ENCODE results near the gene AK5. TPM values are rescaled to one million over a fixed set of nuclear protein-coding genes. Genes with fewer than 3 reads are reported as not detected.

The AK5 gene
- total RNA-seq, 3 donors from 2014 or later (not counting 1 experiment from before 2014, with no cell fraction given) = 9.4 to 29.8 (median 11.4) TPM

- peaks cover 7% of the 10 kb centered on the region for H3K36me3 Mint-ChIP-seq
Measured at GRCh38 chr1:77446841-77447555, 165.2 kb downstream of the AK5 start.

DNA sequence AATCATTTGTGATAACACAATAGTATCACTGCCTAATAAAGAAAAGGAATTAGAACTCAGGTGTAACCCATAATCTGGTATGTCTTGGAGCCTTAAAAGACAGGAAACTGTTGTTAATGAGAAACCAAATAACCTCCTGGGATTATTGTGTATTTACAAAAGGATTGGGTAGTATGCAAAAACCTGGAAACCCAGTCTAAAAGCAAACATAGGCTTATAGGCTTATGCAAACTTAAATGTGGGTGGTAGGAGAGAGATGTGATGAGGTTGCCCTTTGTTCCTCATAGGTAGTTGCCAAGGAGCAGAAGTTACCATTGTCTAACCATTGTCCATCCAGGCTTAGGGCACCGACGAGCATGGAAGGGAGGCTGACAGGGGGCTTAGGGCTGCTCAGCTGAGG, 165.8 kb downstream of the AK5 start:
- peaks cover 7% of the 10 kb centered on the region for H3K36me3 Mint-ChIP-seq
- no peak overlapping the region for H3K27ac ChIP-seq (ENCODE audit: low read length)
- intact Hi-C loops (cut with micrococcal nuclease) = no loop called here

More at GRCh38 chr1:77446841-77447555, 165.2 kb downstream of the AK5 start:
- Histone ChIP-seq H3K4me3 (ENCODE audit: low read length) (no peak overlapping the region), H3K36me3 (ENCODE audit: control insufficient read depth, insufficient read depth, low read length) (no peaks in the 10 kb centered on the region), H3K27me3 (ENCODE audit: control insufficient read depth, insufficient read depth, low read length) (no peaks in the 10 kb centered on the region), H3K27ac (ENCODE audit: low read length) (no peak overlapping the region), H3K9me3 (ENCODE audit: control insufficient read depth, insufficient read depth, low read length) (no peaks in the 10 kb centered on the region), H3K4me1 (ENCODE audit: control insufficient read depth, insufficient read depth, low read length) (no peaks in the 10 kb centered on the region)
- intact Hi-C loops (cut with micrococcal nuclease) = no loop called here
- Mint-ChIP-seq H3K4me3 (no peak overlapping the region), H3K27me3 (ENCODE audit: low read depth in 2 of 2) (peaks cover 0 to 2% of the 10 kb centered on the region in 2 donors), H3K4me1 (no peaks in the 10 kb centered on the region), H3K27ac (no peak overlapping the region), H3K9me3 (no peaks in the 10 kb centered on the region)
- ATAC-seq = no peak
- no peak for TF ChIP-seq CTCF (IDR thresholded peaks at IDR 0.05)
- 92% methylated on average over 4 of the region's 4 CpGs for WGBS (ENCODE audit: insufficient coverage)
- no peak for DNase-seq

GRCh38 chr1:77459881-77460280, 178.1 kb downstream of the AK5 start:
- H3K9me3 ChIP-seq (ENCODE audit: control insufficient read depth, insufficient read depth, low read length) = no peaks in the 10 kb centered on the region
- no peak for TF ChIP-seq CTCF (IDR thresholded peaks at IDR 0.05)
- Mint-ChIP-seq H3K36me3 (no peaks in the 10 kb centered on the region), H3K27ac (no peak overlapping the region), H3K9me3 (peaks cover 0 to 2% of the 10 kb centered on the region in 2 donors), H3K27me3 (ENCODE audit: low read depth in 2 of 2) (peaks cover 0 to 2% of the 10 kb centered on the region in 2 donors), H3K4me1 (peaks cover 19 to 22% of the 10 kb centered on the region in 2 donors), H3K4me3 (no peak overlapping the region)
- no peaks in the 10 kb centered on the region for H3K4me1 ChIP-seq (ENCODE audit: control insufficient read depth, insufficient read depth, low read length)
- no peak overlapping the region for H3K27ac ChIP-seq (ENCODE audit: low read length)
- no peaks in the 10 kb centered on the region for H3K27me3 ChIP-seq (ENCODE audit: control insufficient read depth, insufficient read depth, low read length)
- no peak overlapping the region for H3K4me3 ChIP-seq (ENCODE audit: low read length)
- DNase-seq (no peak), ATAC-seq (no peak)
- no peaks in the 10 kb centered on the region for H3K36me3 ChIP-seq (ENCODE audit: control insufficient read depth, insufficient read depth, low read length)
- intact Hi-C loops (cut with micrococcal nuclease) = no loop called here

More for the DNA sequence above, 165.8 kb downstream of the AK5 start:
- no peak for TF ChIP-seq CTCF (IDR thresholded peaks at IDR 0.05)
- H3K4me1 Mint-ChIP-seq = no peaks in the 10 kb centered on the region
- 97% methylated on average over 2 of the region's 2 CpGs for WGBS (ENCODE audit: insufficient coverage)
- peaks cover 0 to 2% of the 10 kb centered on the region in 2 donors for H3K27me3 Mint-ChIP-seq (ENCODE audit: low read depth in 2 of 2)
- no peak overlapping the region for H3K27ac Mint-ChIP-seq
- H3K4me3 Mint-ChIP-seq = no peak overlapping the region
- H3K27me3 ChIP-seq (ENCODE audit: control insufficient read depth, insufficient read depth, low read length) = no peaks in the 10 kb centered on the region
- no peaks in the 10 kb centered on the region for H3K36me3 ChIP-seq (ENCODE audit: control insufficient read depth, insufficient read depth, low read length)
- no peak for ATAC-seq
- DNase-seq = no peak
- no peak overlapping the region for H3K4me3 ChIP-seq (ENCODE audit: low read length)
- no peaks in the 10 kb centered on the region for H3K9me3 ChIP-seq (ENCODE audit: control insufficient read depth, insufficient read depth, low read length)
- no peaks in the 10 kb centered on the region for H3K9me3 Mint-ChIP-seq
- H3K4me1 ChIP-seq (ENCODE audit: control insufficient read depth, insufficient read depth, low read length) = no peaks in the 10 kb centered on the region

- Histone ChIP-seq H3K27ac (ENCODE audit: low read length) (no peak overlapping the region), H3K27me3 (ENCODE audit: control insufficient read depth, insufficient read depth, low read length) (no peaks in the 10 kb centered on the region), H3K4me1 (ENCODE audit: control insufficient read depth, insufficient read depth, low read length) (no peaks in the 10 kb centered on the region), H3K9me3 (ENCODE audit: control insufficient read depth, insufficient read depth, low read length) (no peaks in the 10 kb centered on the region), H3K36me3 (ENCODE audit: control insufficient read depth, insufficient read depth, low read length) (no peaks in the 10 kb centered on the region), H3K4me3 (ENCODE audit: low read length) (no peak overlapping the region)
- H3K27me3 Mint-ChIP-seq (ENCODE audit: low read depth in 2 of 2) = peaks cover 0 to 6% of the 10 kb centered on the region in 2 donors
- no peak for DNase-seq
- H3K4me1 Mint-ChIP-seq = peaks cover 25 to 28% of the 10 kb centered on the region in 2 donors
- TF ChIP-seq CTCF (IDR thresholded peaks at IDR 0.05) = no peak
- H3K4me3 Mint-ChIP-seq = no peak overlapping the region
- peaks cover 0 to 2% of the 10 kb centered on the region in 2 donors for H3K9me3 Mint-ChIP-seq
- no peak for ATAC-seq
- H3K36me3 Mint-ChIP-seq = no peaks in the 10 kb centered on the region
- intact Hi-C loops (cut with micrococcal nuclease) = no loop called here
- 97% methylated on average over 3 of the region's 4 CpGs for WGBS (ENCODE audit: insufficient coverage)
- H3K27ac Mint-ChIP-seq = no peak overlapping the region
Measured at GRCh38 chr1:77461691-77462090, 179.9 kb downstream of the AK5 start.
